ENCODE measurements around the gene S100A2. TPM values are rescaled to one million over a fixed set of nuclear protein-coding genes. Genes with fewer than 3 reads are reported as not detected.

S100A2 gene
- total and polyA plus RNA-seq, 10 donors = 0.60 to 5.2 (median 0.97) TPM; not detected in 5

- H3K4me3 ChIP-seq = no peak overlapping the region
- peaks cover 0 to 18% (median 0%) of the 10 kb centered on the region in 7 donors for H3K27me3 ChIP-seq (replicated peaks in 1 of 7)
- TF ChIP-seq POLR2A (IDR thresholded peaks at IDR 0.05) (no peak), POLR2AphosphoS5 (IDR thresholded peaks at IDR 0.05) (no peak), CTCF (IDR thresholded peaks at IDR 0.05 in 8 of 11, conservative IDR thresholded peaks at IDR 0.05 in 3 of 11) (no peak)
- H3K4me1 ChIP-seq = peaks cover 13 to 48% (median 25%) of the 10 kb centered on the region in 6 donors
- 39 to 65% (median 56%) methylated on average over 3 of the region's 3 CpGs for WGBS, 5 donors
- DNase-seq = no peak
- no peaks in the 10 kb centered on the region for H3K9me3 ChIP-seq
- H3K27ac ChIP-seq = peak overlapping the region in 7 of 8 donors; percentile 39 to 71 (median 57)
- intact Hi-C loops (cut with DNase I; ENCODE audit: low total_unique reads) = loop anchor here (5.0 kb wide), 1 partner anchor 44 kb away; the partner anchor contains the start of gene S100A14
- no peaks in the 10 kb centered on the region for H3K36me3 ChIP-seq
Observed at GRCh38 chr1:153573351-153573750, 7.7 kb upstream of the S100A2 start.

- Histone ChIP-seq H3K4me1 (peaks cover 18 to 54% (median 30%) of the 10 kb centered on the region in 6 donors), H3K27ac (peak overlapping the region; percentile 29 to 71 (median 54)), H3K27me3 (replicated peaks in 1 of 7) (peaks cover 0 to 13% (median 0%) of the 10 kb centered on the region in 7 donors), H3K9me3 (no peaks in the 10 kb centered on the region), H3K36me3 (no peaks in the 10 kb centered on the region), H3K4me3 (no peak overlapping the region)
- intact Hi-C loops (cut with DNase I; ENCODE audit: low total_unique reads) = loop anchor here (5.0 kb wide), 1 partner anchor 45 kb away; the partner anchor contains the start of gene S100A14
- TF ChIP-seq CTCF (IDR thresholded peaks at IDR 0.05 in 8 of 11, conservative IDR thresholded peaks at IDR 0.05 in 3 of 11) = peak; percentile 53 to 92 (median 84)
- TF ChIP-seq POLR2A (IDR thresholded peaks at IDR 0.05) = no peak
- peak in 2 of 3 donors; percentile 62 to 66 for TF ChIP-seq POLR2AphosphoS5 (IDR thresholded peaks at IDR 0.05)
- 5 to 14% (median 8%) methylated on average over 3 of the region's 3 CpGs for WGBS, 5 donors
- DNase-seq = peak; percentile 91
Observed at GRCh38 chr1:153572569-153573015, 6.9 kb upstream of the S100A2 start.

GRCh38 chr1:153571706-153572105 lies 6.1 kb upstream of the S100A2 start:
- Histone ChIP-seq H3K4me1 (peaks cover 22 to 54% (median 37%) of the 10 kb centered on the region in 6 donors), H3K36me3 (no peaks in the 10 kb centered on the region), H3K27ac (no peak overlapping the region), H3K4me3 (no peak overlapping the region), H3K27me3 (replicated peaks in 1 of 7) (peaks cover 0 to 4% (median 0%) of the 10 kb centered on the region in 7 donors), H3K9me3 (no peaks in the 10 kb centered on the region)
- 63 to 78% (median 75%) methylated on average over 7 of the region's 7 CpGs for WGBS, 5 donors
- TF ChIP-seq POLR2A (IDR thresholded peaks at IDR 0.05) (no peak), POLR2AphosphoS5 (IDR thresholded peaks at IDR 0.05) (no peak), CTCF (IDR thresholded peaks at IDR 0.05 in 8 of 11, conservative IDR thresholded peaks at IDR 0.05 in 3 of 11) (no peak)
- no peak for DNase-seq
- intact Hi-C loops (cut with DNase I; ENCODE audit: low total_unique reads) = loop anchor here (5.0 kb wide), 1 partner anchor 46 kb away; the partner anchor contains the start of gene S100A14

GRCh38 chr1:153570874-153571273 lies 5.2 kb upstream of the S100A2 start:
- 94 to 97% (median 96%) methylated on average over 5 of the region's 5 CpGs for WGBS, 5 donors

More at GRCh38 chr1:153570874-153571273, 5.2 kb upstream of the S100A2 start:
- no peaks in the 10 kb centered on the region for H3K36me3 ChIP-seq
- no peak overlapping the region for H3K27ac ChIP-seq
- TF ChIP-seq POLR2AphosphoS5 (IDR thresholded peaks at IDR 0.05) = no peak
- intact Hi-C loops (cut with DNase I; ENCODE audit: low total_unique reads) = loop anchor here (5.0 kb wide), 1 partner anchor 46 kb away; the partner anchor contains the start of gene S100A14
- no peak for DNase-seq
- H3K4me3 ChIP-seq = no peak overlapping the region
- no peaks in the 10 kb centered on the region for H3K27me3 ChIP-seq (replicated peaks in 1 of 7)
- peaks cover 29 to 61% (median 45%) of the 10 kb centered on the region in 6 donors for H3K4me1 ChIP-seq
- no peaks in the 10 kb centered on the region for H3K9me3 ChIP-seq

All from spleen (tissue), 11 donors.